Measurements from ENCODE around the gene SMC1B.

GRCh38 chr22:45305456-45306075 lies 107.8 kb downstream of the SMC1B start:
- TF ChIP-seq CTCF (IDR thresholded peaks at IDR 0.05; ENCODE audit: poor library complexity) (no peak), EZH2phosphoT487 (IDR thresholded peaks at IDR 0.05; ENCODE audit: low read depth, severe bottlenecking, unreplicated experiment) (no peak)

Measured in hepatocyte (in vitro differentiated cells).